HEK293 (cell line): ENCODE data around the gene FEZF1.

Experiments used
- PRDM4 ChIP-seq: fragments of 450-650 bp; formaldehyde crosslinking; IDR thresholded peaks from 2 replicates; pipeline ENCODE4 v1.5.1; 2017; ENCODE audit warnings: missing biosample characterization, missing genetic modification characterization
- SCRT2 ChIP-seq: fragments of 450-650 bp; formaldehyde crosslinking; IDR thresholded peaks from 2 replicates; pipeline ENCODE4 v1.5.1; 2016; ENCODE audit warnings: missing biosample characterization, missing genetic modification characterization
- TRIM28 ChIP-seq: IDR thresholded peaks from 2 replicates; pipeline ENCODE4 v1.6.1; 2011; ENCODE audit warnings: low read length, control low read depth, borderline replicate concordance
- ZBTB48 ChIP-seq: fragments of 450-650 bp; formaldehyde crosslinking; IDR thresholded peaks from 2 replicates; pipeline ENCODE4 v1.5.1; 2016; ENCODE audit warnings: missing biosample characterization, missing genetic modification characterization
- ZNF121 ChIP-seq: fragments of 450-650 bp; formaldehyde crosslinking; IDR thresholded peaks from 2 replicates; pipeline ENCODE4 v1.5.1; 2016; ENCODE audit warnings: missing biosample characterization, missing genetic modification characterization
- ZNF174 ChIP-seq: fragments of 450-650 bp; formaldehyde crosslinking; IDR thresholded peaks from 2 replicates; pipeline ENCODE4 v1.5.0; 2017; ENCODE audit warnings: missing biosample characterization, mild to moderate bottlenecking, missing genetic modification characterization
- ZNF24 ChIP-seq: fragments of 450-650 bp; formaldehyde crosslinking; IDR thresholded peaks from 2 replicates; pipeline ENCODE4 v1.5.1; 2016; ENCODE audit warnings: missing biosample characterization, missing genetic modification characterization
- ZNF274 ChIP-seq, 2 experiments: fragments of 200-500 bp in 1 of 2; fragments of 450-650 bp in 1 of 2; sonication (Bioruptor generic) in 1 of 2; formaldehyde crosslinking in 1 of 2; IDR thresholded peaks; 2 replicates each; pipeline versions ENCODE4 v1.5.1 to v1.6.1; 2014 to 2016; ENCODE audit warnings: borderline replicate concordance in 1 of 2, inconsistent platforms in 1 of 2, low read length in 1 of 2, missing biosample characterization in 1 of 2, missing genetic modification characterization in 1 of 2
- ZNF639 ChIP-seq: fragments of 450-650 bp; formaldehyde crosslinking; IDR thresholded peaks from 2 replicates; pipeline ENCODE4 v1.5.1; 2016; ENCODE audit warnings: missing biosample characterization, missing genetic modification characterization
- TF ChIP-seq, protein P1 (sequence below): fragments of 450-650 bp; formaldehyde crosslinking; IDR thresholded peaks from 2 replicates; pipeline ENCODE4 v1.5.1; 2016; ENCODE audit warnings: missing biosample characterization, missing genetic modification characterization
- TF ChIP-seq, protein P2 (sequence below): fragments of 450-650 bp; formaldehyde crosslinking; IDR thresholded peaks from 2 replicates; pipeline ENCODE4 v1.5.1; 2016; ENCODE audit warnings: missing biosample characterization, missing genetic modification characterization, low read depth

DNA sequence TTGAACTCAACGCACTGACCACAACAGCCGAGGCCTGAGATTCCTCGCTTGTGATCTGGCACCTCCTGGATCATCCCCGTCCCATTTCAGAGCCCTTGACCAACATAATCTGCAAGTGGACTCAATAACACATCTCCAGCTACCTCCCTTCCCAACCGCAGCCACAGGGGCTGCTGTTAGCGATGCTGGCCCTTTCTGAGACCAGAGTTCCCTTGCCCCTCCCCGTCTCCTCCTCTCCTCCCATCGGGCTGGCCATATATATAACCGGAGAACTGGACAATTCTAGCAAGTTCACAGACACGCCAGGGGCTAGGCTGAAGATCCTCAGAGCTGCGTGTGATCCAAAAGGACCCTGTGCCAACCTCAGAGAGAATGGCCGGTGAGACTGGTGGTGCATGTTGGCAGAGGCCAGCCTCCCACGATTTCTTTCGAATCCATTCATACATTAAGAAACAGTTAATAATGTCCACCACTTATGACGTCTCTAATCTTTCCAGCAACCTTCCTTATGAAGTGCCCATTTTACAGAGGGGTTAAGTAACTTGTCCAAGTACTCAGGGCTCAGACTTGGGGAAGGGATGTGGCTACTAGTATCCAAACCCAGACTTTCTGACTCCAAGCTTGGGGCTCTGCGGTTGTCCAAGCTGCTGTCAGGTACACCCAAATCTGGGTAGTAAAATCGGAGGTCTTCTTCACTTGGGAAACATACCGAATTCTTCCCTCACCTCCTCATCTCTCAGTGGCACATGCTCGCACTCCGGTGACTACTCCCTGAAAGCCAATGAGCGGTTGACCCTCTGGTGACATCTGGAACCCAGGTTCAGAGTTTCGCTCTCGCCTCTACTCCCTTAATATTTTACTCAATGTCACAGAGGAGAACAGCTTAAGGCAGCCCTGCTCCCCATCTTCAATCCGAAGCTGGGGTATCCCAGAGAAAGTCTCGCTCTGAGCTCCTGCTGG, 11.2 kb upstream of the FEZF1 start:
- TF ChIP-seq, protein P1, sequence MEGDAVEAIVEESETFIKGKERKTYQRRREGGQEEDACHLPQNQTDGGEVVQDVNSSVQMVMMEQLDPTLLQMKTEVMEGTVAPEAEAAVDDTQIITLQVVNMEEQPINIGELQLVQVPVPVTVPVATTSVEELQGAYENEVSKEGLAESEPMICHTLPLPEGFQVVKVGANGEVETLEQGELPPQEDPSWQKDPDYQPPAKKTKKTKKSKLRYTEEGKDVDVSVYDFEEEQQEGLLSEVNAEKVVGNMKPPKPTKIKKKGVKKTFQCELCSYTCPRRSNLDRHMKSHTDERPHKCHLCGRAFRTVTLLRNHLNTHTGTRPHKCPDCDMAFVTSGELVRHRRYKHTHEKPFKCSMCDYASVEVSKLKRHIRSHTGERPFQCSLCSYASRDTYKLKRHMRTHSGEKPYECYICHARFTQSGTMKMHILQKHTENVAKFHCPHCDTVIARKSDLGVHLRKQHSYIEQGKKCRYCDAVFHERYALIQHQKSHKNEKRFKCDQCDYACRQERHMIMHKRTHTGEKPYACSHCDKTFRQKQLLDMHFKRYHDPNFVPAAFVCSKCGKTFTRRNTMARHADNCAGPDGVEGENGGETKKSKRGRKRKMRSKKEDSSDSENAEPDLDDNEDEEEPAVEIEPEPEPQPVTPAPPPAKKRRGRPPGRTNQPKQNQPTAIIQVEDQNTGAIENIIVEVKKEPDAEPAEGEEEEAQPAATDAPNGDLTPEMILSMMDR (tag by site-specific recombination), result no peak
- no peak for TF ChIP-seq ZNF121
- TF ChIP-seq, protein P2, sequence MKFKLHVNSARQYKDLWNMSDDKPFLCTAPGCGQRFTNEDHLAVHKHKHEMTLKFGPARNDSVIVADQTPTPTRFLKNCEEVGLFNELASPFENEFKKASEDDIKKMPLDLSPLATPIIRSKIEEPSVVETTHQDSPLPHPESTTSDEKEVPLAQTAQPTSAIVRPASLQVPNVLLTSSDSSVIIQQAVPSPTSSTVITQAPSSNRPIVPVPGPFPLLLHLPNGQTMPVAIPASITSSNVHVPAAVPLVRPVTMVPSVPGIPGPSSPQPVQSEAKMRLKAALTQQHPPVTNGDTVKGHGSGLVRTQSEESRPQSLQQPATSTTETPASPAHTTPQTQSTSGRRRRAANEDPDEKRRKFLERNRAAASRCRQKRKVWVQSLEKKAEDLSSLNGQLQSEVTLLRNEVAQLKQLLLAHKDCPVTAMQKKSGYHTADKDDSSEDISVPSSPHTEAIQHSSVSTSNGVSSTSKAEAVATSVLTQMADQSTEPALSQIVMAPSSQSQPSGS (tag by site-specific recombination), result no peak
- TF ChIP-seq SCRT2 (tag by site-specific recombination), result no peak
- TF ChIP-seq ZNF274 (IDR thresholded peaks at IDR 0.05; ENCODE audit: low read length), result no peak
- TF ChIP-seq ZNF274 (tag by site-specific recombination; IDR thresholded peaks at IDR 0.05; ENCODE audit: borderline replicate concordance), result no peak
- TF ChIP-seq ZNF24, result no peak
- TF ChIP-seq TRIM28, result no peak
- no peak for TF ChIP-seq PRDM4 (tag by site-specific recombination)
- no peak for TF ChIP-seq ZNF639 (tag by site-specific recombination)
- no peak for TF ChIP-seq ZBTB48 (tag by site-specific recombination)
- no peak for TF ChIP-seq ZNF174 (tag by site-specific recombination)
